ENCODE data around the gene CARNS1. TPM values are rescaled to one million over a fixed set of nuclear protein-coding genes. Genes with fewer than 3 reads are reported as not detected.

The CARNS1 gene
- 0.21 and 0.27 TPM in 2 replicates for total RNA-seq

GRCh38 chr11:67415501-67416304, at the start of gene CARNS1:
TSS of gene CARNS1 (plus strand) at chr11:67415678. CDS start at chr11:67416200, 522 bp downstream.
- no peak for TF ChIP-seq CTCF (IDR thresholded peaks at IDR 0.05; ENCODE audit: insufficient read depth, low read length, poor library complexity, severe bottlenecking)
- DNase-seq (ENCODE audit: low read depth) = no peak
- Histone ChIP-seq H3K27me3 (ENCODE audit: control insufficient read depth, insufficient read depth, low read length) (peaks cover 26% of the 10 kb centered on the region), H3K4me3 (ENCODE audit: low read depth, low read length) (peak within 1 kb of the TSS; percentile 2), H3K36me3 (ENCODE audit: control insufficient read depth, insufficient read depth, low read length) (no peaks in the 10 kb centered on the region)

- Histone ChIP-seq H3K27me3 (ENCODE audit: control insufficient read depth, insufficient read depth, low read length) (no peaks in the 10 kb centered on the region), H3K36me3 (ENCODE audit: control insufficient read depth, insufficient read depth, low read length) (peaks cover 2% of the 10 kb centered on the region), H3K4me3 (ENCODE audit: low read depth, low read length) (no peak overlapping the region)
- no peak for TF ChIP-seq CTCF (IDR thresholded peaks at IDR 0.05; ENCODE audit: insufficient read depth, low read length, poor library complexity, severe bottlenecking)
- DNase-seq (ENCODE audit: low read depth) = no peak
Measured at GRCh38 chr11:67365736-67366444, 49.6 kb upstream of the CARNS1 start.

- TF ChIP-seq CTCF (IDR thresholded peaks at IDR 0.05; ENCODE audit: insufficient read depth, low read length, poor library complexity, severe bottlenecking) = no peak
- no peaks in the 10 kb centered on the region for H3K27me3 ChIP-seq (ENCODE audit: control insufficient read depth, insufficient read depth, low read length)
- no peak for DNase-seq (ENCODE audit: low read depth)
- peaks cover 2% of the 10 kb centered on the region for H3K36me3 ChIP-seq (ENCODE audit: control insufficient read depth, insufficient read depth, low read length)
- H3K4me3 ChIP-seq (ENCODE audit: low read depth, low read length) = no peak overlapping the region
Measured at GRCh38 chr11:67366546-67366945, 48.9 kb upstream of the CARNS1 start.

GRCh38 chr11:67366961-67367760, 48.3 kb upstream of the CARNS1 start:
- no peaks in the 10 kb centered on the region for H3K27me3 ChIP-seq (ENCODE audit: control insufficient read depth, insufficient read depth, low read length)
- peaks cover 2% of the 10 kb centered on the region for H3K36me3 ChIP-seq (ENCODE audit: control insufficient read depth, insufficient read depth, low read length)
- no peak overlapping the region for H3K4me3 ChIP-seq (ENCODE audit: low read depth, low read length)
- no peak for DNase-seq (ENCODE audit: low read depth)
- TF ChIP-seq CTCF (IDR thresholded peaks at IDR 0.05; ENCODE audit: insufficient read depth, low read length, poor library complexity, severe bottlenecking) = no peak

GRCh38 chr11:67367761-67368227, 47.7 kb upstream of the CARNS1 start:
- Histone ChIP-seq H3K4me3 (ENCODE audit: low read depth, low read length) (no peak overlapping the region), H3K36me3 (ENCODE audit: control insufficient read depth, insufficient read depth, low read length) (peaks cover 2% of the 10 kb centered on the region), H3K27me3 (ENCODE audit: control insufficient read depth, insufficient read depth, low read length) (no peaks in the 10 kb centered on the region)
- TF ChIP-seq CTCF (IDR thresholded peaks at IDR 0.05; ENCODE audit: insufficient read depth, low read length, poor library complexity, severe bottlenecking) = no peak
- DNase-seq (ENCODE audit: low read depth) = no peak

Measured in kidney epithelial cell (primary cell).